ENCODE results near the gene PI4KB. TPM values are rescaled to one million over a fixed set of nuclear protein-coding genes. Genes with fewer than 3 reads are reported as not detected.
A peak's percentile ranks its signal among the peaks of the same experiment; 100 is the strongest.

Gene PI4KB
- total RNA-seq, 2 experiments from 2014 or later, result 38.0 to 50.6 TPM

GRCh38 chr1:151266315-151266714 lies 60.9 kb downstream of the PI4KB start:
- no TSS peak for BruUV-seq (replicated peaks)
- no peaks in the 10 kb centered on the region for H3K79me2 ChIP-seq (ENCODE audit: insufficient read depth, low read depth, low read length)
- intact Hi-C loops (cut with micrococcal nuclease; ENCODE audit: unreplicated experiment), result no loop called here
- no peak overlapping the region for H3K4me2 ChIP-seq (ENCODE audit: low read length)
- H3K36me3 ChIP-seq (ENCODE audit: insufficient read depth, low read length), result peaks cover 74% of the 10 kb centered on the region
- H4K20me1 ChIP-seq (ENCODE audit: insufficient read depth, low read length), result no peaks in the 10 kb centered on the region; the same call in 1 of the 2 replicates
- no peaks in the 10 kb centered on the region for H3K9me3 ChIP-seq (ENCODE audit: low read length)
- ChIA-PET CTCF (ENCODE audit: unreplicated experiment) (no interaction called here), POLR2A (interaction anchor here (1.9 kb wide), 1 partner anchor 11 kb away, joined by 5 read pairs; the partner anchor contains the start of gene PSMD4)
- H3K4me1 ChIP-seq (ENCODE audit: insufficient read depth, low read length, poor library complexity, severe bottlenecking), result no peaks in the 10 kb centered on the region
- no peak overlapping the region for H3K4me3 ChIP-seq (ENCODE audit: low read depth, low read length, poor library complexity, severe bottlenecking)
- no peak overlapping the region for H2AFZ ChIP-seq (ENCODE audit: low read length)
- no peaks in the 10 kb centered on the region for H3K9me2 ChIP-seq (ENCODE audit: insufficient read depth, low read length)
- no peak for DNase-seq (ENCODE audit: low spot score)
- H3K27ac ChIP-seq (ENCODE audit: low read depth, low read length, poor library complexity, severe bottlenecking), result no peak overlapping the region
- TF ChIP-seq EZH2phosphoT487 (IDR thresholded peaks at IDR 0.05; ENCODE audit: borderline replicate concordance, low read depth, low read length), result no peak
- no peak for TF ChIP-seq CTCF (conservative IDR thresholded peaks at IDR 0.05; ENCODE audit: low read length)

GRCh38 chr1:151265446-151266236 lies 61.6 kb downstream of the PI4KB start:
- H3K36me3 ChIP-seq (ENCODE audit: insufficient read depth, low read length), result peaks cover 74% of the 10 kb centered on the region
- no peak overlapping the region for H3K4me2 ChIP-seq (ENCODE audit: low read length)
- ChIA-PET POLR2A (interaction anchor here (1.9 kb wide), 1 partner anchor 11 kb away, joined by 5 read pairs; the partner anchor contains the start of gene PSMD4), CTCF (ENCODE audit: unreplicated experiment) (no interaction called here)
- intact Hi-C loops (cut with micrococcal nuclease; ENCODE audit: unreplicated experiment), result no loop called here
- H3K4me3 ChIP-seq (ENCODE audit: low read depth, low read length, poor library complexity, severe bottlenecking), result no peak overlapping the region
- no peak overlapping the region for H2AFZ ChIP-seq (ENCODE audit: low read length)
- no peaks in the 10 kb centered on the region; the same call in 1 of the 2 replicates for H4K20me1 ChIP-seq (ENCODE audit: insufficient read depth, low read length)
- no peaks in the 10 kb centered on the region for H3K9me2 ChIP-seq (ENCODE audit: insufficient read depth, low read length)
- TF ChIP-seq CTCF (conservative IDR thresholded peaks at IDR 0.05; ENCODE audit: low read length) (no peak), EZH2phosphoT487 (IDR thresholded peaks at IDR 0.05; ENCODE audit: borderline replicate concordance, low read depth, low read length) (no peak)
- DNase-seq (ENCODE audit: low spot score), result no peak
- H3K79me2 ChIP-seq (ENCODE audit: insufficient read depth, low read depth, low read length), result no peaks in the 10 kb centered on the region
- H3K27ac ChIP-seq (ENCODE audit: low read depth, low read length, poor library complexity, severe bottlenecking), result no peak overlapping the region
- no peaks in the 10 kb centered on the region for H3K9me3 ChIP-seq (ENCODE audit: low read length)
- TSS peak; percentile 27 for BruUV-seq (replicated peaks)
- H3K4me1 ChIP-seq (ENCODE audit: insufficient read depth, low read length, poor library complexity, severe bottlenecking), result no peaks in the 10 kb centered on the region

- intact Hi-C loops (cut with micrococcal nuclease; ENCODE audit: unreplicated experiment), result no loop called here
- no TSS peak for BruUV-seq (replicated peaks)
- H2AFZ ChIP-seq (ENCODE audit: low read length), result no peak overlapping the region
These were observed 67.9 kb downstream of the PI4KB start for GRCh38 chr1:151259351-151259750.

More at GRCh38 chr1:151259351-151259750, 67.9 kb downstream of the PI4KB start:
- peaks cover 24% of the 10 kb centered on the region for H3K36me3 ChIP-seq (ENCODE audit: insufficient read depth, low read length)
- no peaks in the 10 kb centered on the region; the same call in 1 of the 2 replicates for H4K20me1 ChIP-seq (ENCODE audit: insufficient read depth, low read length)
- H3K4me1 ChIP-seq (ENCODE audit: insufficient read depth, low read length, poor library complexity, severe bottlenecking), result peaks cover 4% of the 10 kb centered on the region
- no peaks in the 10 kb centered on the region for H3K9me3 ChIP-seq (ENCODE audit: low read length)
- no peak for DNase-seq (ENCODE audit: low spot score)
- ChIA-PET POLR2A (no interaction called here), CTCF (ENCODE audit: unreplicated experiment) (no interaction called here)
- H3K79me2 ChIP-seq (ENCODE audit: insufficient read depth, low read depth, low read length), result peaks cover 43% of the 10 kb centered on the region
- TF ChIP-seq CTCF (conservative IDR thresholded peaks at IDR 0.05; ENCODE audit: low read length), result no peak
- TF ChIP-seq EZH2phosphoT487 (IDR thresholded peaks at IDR 0.05; ENCODE audit: borderline replicate concordance, low read depth, low read length), result no peak
- no peak overlapping the region for H3K4me2 ChIP-seq (ENCODE audit: low read length)
- no peak overlapping the region for H3K4me3 ChIP-seq (ENCODE audit: low read depth, low read length, poor library complexity, severe bottlenecking)
- no peaks in the 10 kb centered on the region for H3K9me2 ChIP-seq (ENCODE audit: insufficient read depth, low read length)
- H3K27ac ChIP-seq (ENCODE audit: low read depth, low read length, poor library complexity, severe bottlenecking), result no peak overlapping the region
